Measurements from ENCODE around the gene WNK2. TPM values are rescaled to one million over a fixed set of nuclear protein-coding genes. Genes with fewer than 3 reads are reported as not detected.

Gene WNK2
- total RNA-seq, 1 donor from 2014 or later = 6.2 TPM

- no peak for TF ChIP-seq CTCF (IDR thresholded peaks at IDR 0.05)
- no peak for TF ChIP-seq EZH2phosphoT487 (IDR thresholded peaks at IDR 0.05)
- TF ChIP-seq EZH2 (IDR thresholded peaks at IDR 0.05) = no peak
- Mint-ChIP-seq H3K9me3 (peaks cover 2% of the 10 kb centered on the region), H3K4me3 (no peak overlapping the region), H3K4me1 (peaks cover 49% of the 10 kb centered on the region), H3K27ac (no peak overlapping the region), H3K36me3 (peaks cover 3% of the 10 kb centered on the region), H3K27me3 (ENCODE audit: insufficient read depth, low read depth) (peaks cover 6% of the 10 kb centered on the region)
- H3K4me1 ChIP-seq = peaks cover 13% of the 10 kb centered on the region
- H3K27me3 ChIP-seq = no peaks in the 10 kb centered on the region
- no peak overlapping the region for H2AFZ ChIP-seq (replicated peaks)
- no peak for DNase-seq (ENCODE audit: low spot score)
- H3K27ac ChIP-seq = no peak overlapping the region
- H3K36me3 ChIP-seq = no peaks in the 10 kb centered on the region
- H3K79me2 ChIP-seq (ENCODE audit: low read depth) = peaks cover 4% of the 10 kb centered on the region
- no peak overlapping the region for H3K4me3 ChIP-seq
- H3K9me3 ChIP-seq (ENCODE audit: low read depth) = no peaks in the 10 kb centered on the region
- H4K20me1 ChIP-seq (ENCODE audit: low read depth) = peaks cover 22% of the 10 kb centered on the region
- peaks cover 14% of the 10 kb centered on the region for H3F3A ChIP-seq (ENCODE audit: low read depth)
- H3K9ac ChIP-seq = no peak overlapping the region
- H3K4me2 ChIP-seq = no peak overlapping the region
Observed at GRCh38 chr9:93209097-93209496, 25.2 kb downstream of the WNK2 start.

- Histone ChIP-seq H3K9me3 (ENCODE audit: low read depth) (no peaks in the 10 kb centered on the region), H3K36me3 (no peaks in the 10 kb centered on the region), H3K27ac (no peak overlapping the region), H2AFZ (replicated peaks) (no peak overlapping the region), H3K4me2 (no peak overlapping the region), H3F3A (ENCODE audit: low read depth) (peaks cover 14% of the 10 kb centered on the region), H4K20me1 (ENCODE audit: low read depth) (peaks cover 17% of the 10 kb centered on the region), H3K4me1 (peaks cover 13% of the 10 kb centered on the region), H3K9ac (no peak overlapping the region), H3K79me2 (ENCODE audit: low read depth) (no peaks in the 10 kb centered on the region), H3K4me3 (no peak overlapping the region), H3K27me3 (no peaks in the 10 kb centered on the region)
- Mint-ChIP-seq H3K4me1 (peaks cover 42% of the 10 kb centered on the region), H3K27me3 (ENCODE audit: insufficient read depth, low read depth) (peaks cover 4% of the 10 kb centered on the region), H3K4me3 (no peak overlapping the region), H3K9me3 (peaks cover 2% of the 10 kb centered on the region), H3K27ac (no peak overlapping the region), H3K36me3 (peaks cover 3% of the 10 kb centered on the region)
- no peak for DNase-seq (ENCODE audit: low spot score)
- TF ChIP-seq EZH2phosphoT487 (IDR thresholded peaks at IDR 0.05) = no peak
- TF ChIP-seq CTCF (IDR thresholded peaks at IDR 0.05) = no peak
- no peak for TF ChIP-seq EZH2 (IDR thresholded peaks at IDR 0.05)
Observed at GRCh38 chr9:93209576-93210323, 25.8 kb downstream of the WNK2 start.

- no peak for TF ChIP-seq EZH2phosphoT487 (IDR thresholded peaks at IDR 0.05)
- TF ChIP-seq CTCF (IDR thresholded peaks at IDR 0.05) = no peak
- no peak for TF ChIP-seq EZH2 (IDR thresholded peaks at IDR 0.05)
- H3K27me3 ChIP-seq = no peaks in the 10 kb centered on the region
- Mint-ChIP-seq H3K9me3 (peaks cover 4% of the 10 kb centered on the region), H3K36me3 (peaks cover 4% of the 10 kb centered on the region), H3K27ac (no peak overlapping the region), H3K4me1 (peaks cover 37% of the 10 kb centered on the region), H3K27me3 (ENCODE audit: insufficient read depth, low read depth) (peaks cover 4% of the 10 kb centered on the region), H3K4me3 (no peak overlapping the region)
- H3K4me2 ChIP-seq = no peak overlapping the region
- H3K4me3 ChIP-seq = no peak overlapping the region
- H3K4me1 ChIP-seq = peaks cover 8% of the 10 kb centered on the region
- peaks cover 10% of the 10 kb centered on the region for H4K20me1 ChIP-seq (ENCODE audit: low read depth)
- H3F3A ChIP-seq (ENCODE audit: low read depth) = peaks cover 14% of the 10 kb centered on the region
- H3K9me3 ChIP-seq (ENCODE audit: low read depth) = peaks cover 1% of the 10 kb centered on the region
- H2AFZ ChIP-seq (replicated peaks) = no peak overlapping the region
- no peaks in the 10 kb centered on the region for H3K36me3 ChIP-seq
- no peak overlapping the region for H3K27ac ChIP-seq
- no peaks in the 10 kb centered on the region for H3K79me2 ChIP-seq (ENCODE audit: low read depth)
- H3K9ac ChIP-seq = no peak overlapping the region
- DNase-seq (ENCODE audit: low spot score) = no peak
Observed at GRCh38 chr9:93210324-93210973, 26.5 kb downstream of the WNK2 start.

Measured in neural progenitor cell (in vitro differentiated cells).